H1 (cell line): ENCODE data around the gene TMEM89. TPM values are rescaled to one million over a fixed set of nuclear protein-coding genes. Genes with fewer than 3 reads are reported as not detected.

Experiments
- NANOG ChIP-seq: IDR thresholded peaks from 2 replicates; pipeline ENCODE4 v1.6.1; 2011; ENCODE audit warnings: low read length, low read depth, mild to moderate bottlenecking, inconsistent platforms; ENCODE audit not compliant: insufficient read depth, poor library complexity, severe bottlenecking
- polyA plus RNA-seq, 7 experiments: library from polyadenylated mRNA; depleted of rRNA in 3 of 7; stranded (reverse) in 5 of 7; unstranded in 2 of 7; fragments of >200 nt in 5 of 7; fragments of 200-250 nt in 2 of 7; gene quantifications; 1 replicate in 5 of 7; 2 replicates in 1 of 7; 4 replicates in 1 of 7; pipeline versions ENCODE4 v1.2.1 to v1.2.3, GENCODE V29; 2011 to 2013; ENCODE audit warnings: missing spikeins in 2 of 7, mixed read lengths in 2 of 7
- total RNA-seq: library from RNA; stranded (reverse); fragmentation: NEBNext Ultra II Directional; extraction: Animal tissue kit (Norgen Biotek cat#: 25700); gene quantifications from 2 replicates; pipeline ENCODE4 v1.2.1, GENCODE V29; 2021

The TMEM89 gene
- total and polyA plus RNA-seq, 2 of the 8 experiments (the other 6 are each of a cell fraction or from before 2014, with no cell fraction given), result not detected

DNA sequence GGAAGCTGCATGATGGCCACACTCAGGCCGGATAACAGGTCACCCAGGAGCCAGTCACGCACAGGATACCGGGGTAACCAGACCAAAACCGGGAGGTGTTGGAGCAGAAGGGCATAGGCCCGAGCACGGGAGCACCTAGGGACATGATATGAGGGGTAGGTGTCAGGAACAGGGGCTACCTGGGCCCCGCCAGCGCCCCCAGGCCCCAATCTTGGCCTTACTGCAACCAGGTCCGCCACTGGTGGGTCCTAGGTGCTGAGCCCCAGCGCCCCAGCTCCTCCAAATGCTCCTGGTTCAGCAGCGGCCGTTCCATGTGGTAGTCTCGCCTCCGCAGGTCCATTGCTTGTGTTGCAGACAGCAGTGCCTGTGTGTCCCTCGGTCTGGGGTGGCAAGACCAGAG, 11.7 kb upstream of the TMEM89 start (continued):
- TF ChIP-seq NANOG, result no peak
